Measurements from ENCODE around the gene RNF40.
"Not testable (repeated sequence)": the region's sequence is repeated elsewhere in the genome, so short reads cannot be mapped to it uniquely, and the experiment has no call there.

The RNF40 gene

GRCh38 chr16:30782486-30783279 is 20.6 kb downstream of the RNF40 start:
- DNase-seq (ENCODE audit: low read depth) = no peak

DNA sequence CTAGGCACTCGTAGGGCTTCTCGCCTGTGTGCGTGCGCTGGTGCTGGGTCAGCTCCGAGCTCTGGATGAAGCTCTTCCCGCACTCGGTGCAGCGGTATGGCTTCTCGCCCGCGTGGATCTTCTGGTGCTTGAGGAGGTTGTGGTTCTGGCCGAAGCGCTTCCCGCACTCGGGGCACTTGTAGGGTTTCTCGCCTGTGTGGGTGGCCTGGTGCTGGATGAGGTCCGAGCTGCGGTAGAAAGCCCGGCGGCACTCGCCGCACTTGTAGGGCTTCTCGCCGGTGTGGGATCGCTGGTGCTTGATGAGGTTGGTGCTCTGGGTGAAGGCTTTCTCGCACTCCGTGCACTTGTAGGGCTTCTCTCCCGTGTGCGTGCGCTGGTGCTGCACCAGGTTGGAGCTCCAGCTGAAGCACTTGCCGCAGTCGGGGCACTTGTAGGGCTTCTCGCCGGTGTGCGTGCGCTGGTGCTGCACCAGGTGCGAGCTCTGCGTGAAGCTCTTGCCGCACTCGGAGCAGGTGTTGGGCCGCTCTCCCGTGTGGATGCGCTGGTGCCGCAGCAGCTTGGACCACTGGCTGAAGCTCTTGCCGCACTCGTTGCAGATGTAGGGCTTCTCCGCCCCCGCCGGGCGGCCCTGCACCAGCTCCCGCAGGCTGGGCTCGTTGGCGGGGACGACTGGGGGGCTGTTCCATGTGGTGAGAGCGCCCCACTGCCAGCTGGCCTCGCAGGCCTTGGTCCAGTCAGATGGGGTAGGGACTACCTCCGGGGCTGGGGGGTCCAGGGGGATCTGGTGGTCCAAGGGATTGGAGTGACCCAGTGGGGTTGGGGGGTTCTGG is 21.4 kb downstream of the RNF40 start:
- DNase-seq (ENCODE audit: low read depth) = no peak

DNA sequence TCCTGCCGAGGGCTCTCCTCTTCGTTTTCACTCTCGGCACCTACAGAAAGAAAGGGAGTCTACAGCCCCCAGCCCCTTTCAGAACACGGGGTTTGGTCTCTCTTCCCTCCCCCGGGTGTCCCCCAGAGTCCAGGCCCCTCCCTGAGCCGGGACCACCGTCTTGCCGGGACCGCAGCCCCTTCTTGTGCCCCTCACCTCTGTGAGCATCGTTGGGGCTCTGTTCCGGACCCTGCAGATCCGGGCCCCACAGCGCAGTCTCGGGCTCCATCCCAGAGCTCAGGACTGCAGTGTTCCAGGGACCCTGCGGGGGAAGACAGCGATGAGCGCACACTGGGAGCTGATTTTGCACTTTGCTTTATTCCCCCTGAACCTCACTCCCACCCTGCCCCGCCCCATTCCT is 22.1 kb downstream of the RNF40 start:
- DNase-seq (ENCODE audit: low read depth) = no peak

DNA sequence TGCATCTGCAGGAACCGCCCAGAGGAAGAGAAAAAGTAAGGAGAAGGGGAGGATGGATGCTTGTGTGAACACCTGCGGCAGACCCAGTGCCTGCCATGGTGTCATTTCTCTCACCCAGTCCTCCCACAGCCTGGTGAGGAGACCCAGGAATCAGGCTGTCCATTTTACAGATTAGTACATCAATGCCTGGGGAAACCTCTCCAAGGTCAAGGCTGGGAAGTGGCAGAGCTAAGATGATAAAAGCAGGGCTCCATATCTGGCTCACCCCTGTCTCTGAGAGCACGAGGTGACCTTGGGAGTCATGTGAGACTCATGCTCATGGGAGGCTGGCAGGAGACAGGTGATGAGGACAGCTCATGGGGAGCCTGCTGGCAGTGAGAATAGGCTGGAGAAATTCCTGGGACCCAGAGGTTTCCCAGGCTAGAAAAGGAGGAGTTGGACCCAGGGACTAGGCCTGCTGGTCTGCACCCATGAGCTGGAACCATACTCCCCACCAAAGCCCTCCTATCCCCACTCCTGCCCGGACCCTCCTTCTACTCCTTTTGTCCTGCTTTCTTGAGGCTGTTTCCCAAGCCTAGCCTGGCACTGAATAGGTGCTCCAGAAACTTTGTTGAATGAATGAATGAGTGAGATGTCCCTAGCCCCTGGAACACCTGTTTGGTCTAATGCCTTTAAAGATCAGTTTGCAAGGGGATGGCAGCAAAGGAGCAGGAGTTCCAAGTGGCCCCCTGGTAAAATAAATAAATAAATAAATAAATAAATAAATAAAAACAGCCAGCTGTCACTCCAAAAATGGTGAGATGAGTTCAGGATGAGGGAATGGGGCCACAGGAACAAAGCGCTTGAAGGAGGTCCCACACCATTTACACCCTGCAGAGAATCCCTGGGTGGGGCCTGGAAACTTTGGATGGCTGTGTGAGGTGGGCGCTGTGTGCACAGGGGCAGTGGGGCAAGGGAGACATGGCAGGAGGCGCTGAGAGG is 23.3 kb downstream of the RNF40 start:
- DNase-seq (ENCODE audit: low read depth) = no peak

- DNase-seq (ENCODE audit: low read depth) = no peak
Measured at GRCh38 chr16:30786115-30786935, 24.2 kb downstream of the RNF40 start.

GRCh38 chr16:30786936-30787612 is 25.0 kb downstream of the RNF40 start, which contains the start of gene ZNF629:
Gene ZNF629 (minus strand): TSS chr16:30787205. CDS start chr16:30784482, 2,723 bp downstream.
- no peak for DNase-seq (ENCODE audit: low read depth)

GRCh38 chr16:30787613-30788378 is 25.7 kb downstream of the RNF40 start:
- no peak for DNase-seq (ENCODE audit: low read depth)

DNA sequence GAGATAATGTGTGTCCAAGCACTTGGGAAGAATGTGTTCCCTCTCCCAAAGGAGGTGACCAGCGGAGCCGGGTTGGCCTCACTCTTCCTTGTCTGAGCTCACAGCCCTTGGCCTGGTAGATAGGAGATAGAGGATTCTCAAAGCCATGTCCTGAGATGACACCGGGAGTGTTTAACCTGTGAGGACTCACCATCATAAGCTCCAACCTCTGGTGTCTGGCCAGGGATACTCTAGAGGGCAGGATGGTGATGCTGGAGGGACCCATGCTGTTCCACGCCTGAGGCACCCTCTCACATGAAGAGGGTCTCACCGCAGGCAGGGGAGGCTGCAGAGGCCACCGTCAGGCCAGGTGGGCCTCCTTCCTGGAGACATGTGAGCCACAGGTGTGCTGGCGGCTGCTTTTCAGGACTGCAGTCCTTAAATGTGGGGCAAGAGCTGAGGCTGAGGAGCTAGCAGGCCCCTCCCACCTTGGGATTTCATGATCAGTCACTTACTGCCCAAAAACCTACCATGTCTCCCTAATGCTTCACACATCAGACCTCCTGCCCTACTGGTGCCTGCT is 31.5 kb downstream of the RNF40 start:
- DNase-seq (ENCODE audit: low read depth) = no peak

- no peak for DNase-seq (ENCODE audit: low read depth)
Measured at GRCh38 chr16:30794634-30795033, 32.5 kb downstream of the RNF40 start.

GRCh38 chr16:30797670-30798309 is 35.7 kb downstream of the RNF40 start:
- no peak for DNase-seq (ENCODE audit: low read depth)

- DNase-seq (ENCODE audit: low read depth) = no peak
Measured at GRCh38 chr16:30802936-30803335, 40.8 kb downstream of the RNF40 start.

DNA sequence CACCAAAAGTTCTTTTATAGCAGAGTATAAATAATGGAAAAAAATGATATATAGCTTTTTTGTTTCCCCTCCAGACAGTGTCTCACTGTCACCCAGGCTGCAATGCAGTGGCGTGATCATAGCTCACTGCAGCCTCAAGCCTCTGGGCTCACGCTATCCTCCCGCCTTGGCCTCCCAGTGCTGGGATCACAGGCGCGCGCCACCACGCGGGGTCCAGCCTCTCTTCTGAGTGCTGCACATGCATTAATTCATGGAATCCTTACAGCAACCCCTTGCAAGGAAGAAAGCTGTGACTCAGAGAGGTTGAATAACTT is 42.9 kb downstream of the RNF40 start:
- DNase-seq (ENCODE audit: low read depth) = no peak

DNA sequence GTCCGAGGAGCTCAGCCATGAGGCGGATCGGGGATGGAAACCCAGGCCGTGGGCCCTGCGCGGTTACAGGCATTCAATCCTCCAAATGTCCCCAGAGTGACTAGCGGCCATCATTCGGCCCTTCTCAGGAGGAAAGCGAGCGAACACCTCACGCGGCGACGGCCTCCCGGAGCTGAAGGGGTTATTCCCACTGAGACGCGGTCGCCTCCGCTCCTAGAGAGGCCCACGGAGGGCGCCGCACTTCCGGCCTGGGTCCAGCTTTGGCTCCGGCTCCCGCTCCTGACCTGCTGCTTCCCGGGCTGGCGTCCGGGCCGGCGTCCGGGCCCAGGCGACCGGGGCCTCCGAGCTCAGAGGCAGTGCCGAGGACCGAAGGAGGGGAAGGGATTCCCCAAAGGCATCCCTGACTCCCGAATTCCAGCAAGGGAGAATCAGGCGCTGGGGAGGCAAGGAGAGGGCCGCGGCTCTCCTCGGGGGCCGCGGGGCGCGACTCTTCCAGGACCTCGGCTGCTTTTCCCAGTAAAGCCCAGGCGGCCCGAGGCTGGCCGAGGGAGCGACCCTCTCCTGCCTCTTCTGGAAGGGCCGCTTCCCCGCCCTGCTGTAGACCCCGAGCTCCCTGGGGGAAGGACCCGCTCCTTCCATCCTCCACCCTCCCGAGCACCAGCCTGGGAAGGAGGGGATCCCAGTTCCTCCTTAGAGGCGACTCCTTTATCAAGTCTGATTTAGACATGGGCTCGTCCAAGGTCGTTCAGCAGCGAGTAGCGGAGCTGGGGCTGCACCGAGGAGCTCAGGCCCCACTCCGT is 43.4 kb downstream of the RNF40 start:
- DNase-seq (ENCODE audit: low read depth) = peak; percentile 24

GRCh38 chr16:30808146-30808545 is 46.0 kb downstream of the RNF40 start:
- no peak for DNase-seq (ENCODE audit: low read depth)

GRCh38 chr16:30808890-30809426 is 46.8 kb downstream of the RNF40 start:
- DNase-seq (ENCODE audit: low read depth) = not testable (repeated sequence)

- DNase-seq (ENCODE audit: low read depth) = not testable (repeated sequence)
Measured at GRCh38 chr16:30809675-30810074, 47.6 kb downstream of the RNF40 start.

DNA sequence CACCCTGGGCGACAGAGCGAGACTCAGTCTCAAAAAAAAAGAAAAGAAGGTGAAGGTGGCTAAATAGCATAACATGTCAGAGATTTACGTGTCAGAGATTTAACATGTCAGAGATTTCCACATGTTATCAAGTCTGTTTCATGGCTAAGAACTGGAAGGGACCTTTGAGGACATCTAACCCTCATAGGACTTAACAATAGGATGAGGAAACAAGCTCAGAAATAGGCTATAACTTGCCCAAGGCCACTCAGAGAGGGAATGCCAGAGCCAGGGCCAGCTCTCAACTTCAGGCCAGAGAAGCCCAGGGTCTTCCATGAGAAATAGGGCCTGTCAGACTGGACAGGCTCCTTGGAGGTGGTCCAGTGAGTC is 51.7 kb downstream of the RNF40 start:
- no peak for DNase-seq (ENCODE audit: low read depth)

- no peak for DNase-seq (ENCODE audit: low read depth)
Measured at GRCh38 chr16:30816769-30817168, 54.6 kb downstream of the RNF40 start.
